GM23248 (cell line): Measurements from ENCODE around the gene SPCS3.

Experiments
- EZH2 ChIP-seq: fragments of 200-600 bp; sonication (generic); IDR thresholded peaks from 2 replicates; pipeline ENCODE4 v1.6.1; 2018; ENCODE audit warnings: antibody characterized with exemption, mild to moderate bottlenecking; ENCODE audit not compliant: insufficient read depth, poor library complexity, severe bottlenecking
- EZH2phosphoT487 ChIP-seq: fragments of 200-600 bp; sonication (generic); IDR thresholded peaks from 2 replicates; pipeline ENCODE4 v1.6.1; 2018; ENCODE audit warnings: antibody characterized with exemption, moderate library complexity, mild to moderate bottlenecking, low read depth; ENCODE audit not compliant: insufficient read depth

GRCh38 chr4:176308441-176308840 lies 11.3 kb upstream of the SPCS3 start:
- TF ChIP-seq EZH2phosphoT487 (no peak), EZH2 (no peak)
